ENCODE measurements around the gene TSPAN4. TPM values are rescaled to one million over a fixed set of nuclear protein-coding genes. Genes with fewer than 3 reads are reported as not detected.

The TSPAN4 gene
- total and polyA plus RNA-seq, 2 donors (not counting 1 experiment from before 2014, with no cell fraction given), result 102 to 191 TPM

DNA sequence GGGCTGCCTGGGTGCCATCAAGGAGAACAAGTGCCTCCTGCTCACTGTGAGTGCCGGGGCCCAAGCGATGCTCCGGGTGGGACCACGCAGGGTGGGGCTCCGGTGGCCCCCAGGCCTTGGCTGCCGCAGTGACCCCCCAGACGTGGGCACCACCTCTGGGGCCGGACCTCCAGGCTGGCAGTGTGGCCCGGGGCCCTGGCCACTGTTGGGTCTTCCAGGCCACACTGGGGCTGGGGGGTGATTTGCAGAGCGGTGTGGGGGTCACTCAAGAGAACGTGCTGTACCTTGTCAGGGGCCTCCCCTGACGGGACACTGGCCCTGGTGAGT is 20.0 kb downstream of the TSPAN4 start:
- H3K79me2 ChIP-seq (ENCODE audit: control insufficient read depth, insufficient read depth, low read length), result peaks cover 16% of the 10 kb centered on the region
- TF ChIP-seq, protein P1, sequence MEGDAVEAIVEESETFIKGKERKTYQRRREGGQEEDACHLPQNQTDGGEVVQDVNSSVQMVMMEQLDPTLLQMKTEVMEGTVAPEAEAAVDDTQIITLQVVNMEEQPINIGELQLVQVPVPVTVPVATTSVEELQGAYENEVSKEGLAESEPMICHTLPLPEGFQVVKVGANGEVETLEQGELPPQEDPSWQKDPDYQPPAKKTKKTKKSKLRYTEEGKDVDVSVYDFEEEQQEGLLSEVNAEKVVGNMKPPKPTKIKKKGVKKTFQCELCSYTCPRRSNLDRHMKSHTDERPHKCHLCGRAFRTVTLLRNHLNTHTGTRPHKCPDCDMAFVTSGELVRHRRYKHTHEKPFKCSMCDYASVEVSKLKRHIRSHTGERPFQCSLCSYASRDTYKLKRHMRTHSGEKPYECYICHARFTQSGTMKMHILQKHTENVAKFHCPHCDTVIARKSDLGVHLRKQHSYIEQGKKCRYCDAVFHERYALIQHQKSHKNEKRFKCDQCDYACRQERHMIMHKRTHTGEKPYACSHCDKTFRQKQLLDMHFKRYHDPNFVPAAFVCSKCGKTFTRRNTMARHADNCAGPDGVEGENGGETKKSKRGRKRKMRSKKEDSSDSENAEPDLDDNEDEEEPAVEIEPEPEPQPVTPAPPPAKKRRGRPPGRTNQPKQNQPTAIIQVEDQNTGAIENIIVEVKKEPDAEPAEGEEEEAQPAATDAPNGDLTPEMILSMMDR (conservative IDR thresholded peaks at IDR 0.05 in 1 of 2, IDR thresholded peaks at IDR 0.05 in 1 of 2; ENCODE audit: low read depth in 1 of 2, low read length in 2 of 2), result no peak
- no peak for TF ChIP-seq EZH2 (IDR thresholded peaks at IDR 0.05; ENCODE audit: low read length, missing control alignments)
- H3K36me3 ChIP-seq (ENCODE audit: control insufficient read depth, insufficient read depth, low read length), result peaks cover 22% of the 10 kb centered on the region
- no peaks in the 10 kb centered on the region for H4K20me1 ChIP-seq (ENCODE audit: control insufficient read depth, extremely low read depth, insufficient read depth, low read length)
- no peak overlapping the region for H3K4me3 ChIP-seq (replicated peaks in 1 of 4; ENCODE audit: control extremely low read depth in 1 of 4, insufficient read depth in 1 of 4, low read depth in 3 of 4, low read length in 4 of 4)
- no peak overlapping the region for H2AFZ ChIP-seq (ENCODE audit: low read length)
- H3K27ac ChIP-seq (ENCODE audit: insufficient read depth, low read length), result no peak overlapping the region
- DNase-seq (ENCODE audit: low read depth in 2 of 2), result no peak
- peaks cover 18% of the 10 kb centered on the region for H3K4me1 ChIP-seq (ENCODE audit: control insufficient read depth, extremely low read depth, insufficient read depth, low read length)
- H3K9me3 ChIP-seq (ENCODE audit: control insufficient read depth, insufficient read depth, low read depth, low read length), result no peaks in the 10 kb centered on the region
- H3K27me3 ChIP-seq (ENCODE audit: control insufficient read depth, insufficient read depth, low read length), result no peaks in the 10 kb centered on the region
- no peak overlapping the region for H3K9ac ChIP-seq (ENCODE audit: insufficient read depth, low read length)
- H3K4me2 ChIP-seq (ENCODE audit: extremely low read depth, insufficient read depth, low read length), result no peak overlapping the region

DNA sequence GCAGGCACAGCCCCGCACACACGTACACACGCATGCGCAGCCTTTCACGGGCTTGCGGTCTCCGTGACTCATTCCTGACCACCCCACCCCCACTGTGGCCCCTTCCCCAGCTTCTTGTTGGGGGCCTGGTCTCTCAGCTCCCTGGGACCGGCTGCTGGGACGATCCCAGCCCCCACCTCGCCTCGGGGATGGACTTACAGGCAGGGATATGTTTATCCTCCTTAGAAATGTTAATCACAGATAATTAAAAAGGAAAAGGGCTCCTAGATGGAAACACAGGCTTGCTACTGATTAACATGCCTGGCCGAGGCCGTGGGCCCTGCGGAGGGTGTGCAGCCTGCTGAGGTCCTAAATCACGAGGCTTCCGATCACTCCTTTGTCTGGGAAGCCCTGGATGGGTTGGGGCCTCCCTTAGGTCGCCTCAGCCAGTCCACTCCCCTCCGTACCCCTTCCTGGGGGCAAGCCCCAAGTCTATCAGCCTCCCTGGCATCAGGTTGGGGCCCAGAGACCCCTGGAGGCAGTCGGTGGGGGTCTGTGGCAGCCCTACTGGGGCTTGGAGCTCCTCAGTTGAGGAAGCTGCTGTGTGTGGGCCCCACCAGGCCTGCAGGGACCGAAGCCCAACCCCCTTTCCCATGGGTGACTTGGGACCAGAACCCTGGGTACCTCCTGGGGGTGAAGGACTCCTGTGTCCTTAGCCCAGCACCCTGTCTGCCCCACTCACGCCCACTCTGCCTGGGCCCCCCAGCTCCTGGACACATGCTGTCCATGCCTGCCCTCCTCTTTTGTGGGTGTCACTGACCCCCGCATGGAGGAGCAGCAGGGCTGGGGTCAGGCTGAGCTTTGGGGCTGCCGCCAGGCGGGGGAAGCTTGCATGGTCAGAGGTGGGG is 20.6 kb downstream of the TSPAN4 start:
- H3K9ac ChIP-seq (ENCODE audit: insufficient read depth, low read length), result no peak overlapping the region
- TF ChIP-seq, protein P1 (conservative IDR thresholded peaks at IDR 0.05 in 1 of 2, IDR thresholded peaks at IDR 0.05 in 1 of 2; ENCODE audit: low read depth in 1 of 2, low read length in 2 of 2), result no peak
- no peak for TF ChIP-seq EZH2 (IDR thresholded peaks at IDR 0.05; ENCODE audit: low read length, missing control alignments)
- H3K27ac ChIP-seq (ENCODE audit: insufficient read depth, low read length), result no peak overlapping the region
- no peak overlapping the region for H3K4me2 ChIP-seq (ENCODE audit: extremely low read depth, insufficient read depth, low read length)
- no peaks in the 10 kb centered on the region for H3K9me3 ChIP-seq (ENCODE audit: control insufficient read depth, insufficient read depth, low read depth, low read length)
- no peak overlapping the region for H2AFZ ChIP-seq (ENCODE audit: low read length)
- no peaks in the 10 kb centered on the region for H4K20me1 ChIP-seq (ENCODE audit: control insufficient read depth, extremely low read depth, insufficient read depth, low read length)
- no peak overlapping the region for H3K4me3 ChIP-seq (replicated peaks in 1 of 4; ENCODE audit: control extremely low read depth in 1 of 4, insufficient read depth in 1 of 4, low read depth in 3 of 4, low read length in 4 of 4)
- no peaks in the 10 kb centered on the region for H3K27me3 ChIP-seq (ENCODE audit: control insufficient read depth, insufficient read depth, low read length)
- peaks cover 25% of the 10 kb centered on the region for H3K36me3 ChIP-seq (ENCODE audit: control insufficient read depth, insufficient read depth, low read length)
- H3K4me1 ChIP-seq (ENCODE audit: control insufficient read depth, extremely low read depth, insufficient read depth, low read length), result peaks cover 18% of the 10 kb centered on the region
- DNase-seq (ENCODE audit: low read depth in 2 of 2), result no peak
- H3K79me2 ChIP-seq (ENCODE audit: control insufficient read depth, insufficient read depth, low read length), result peaks cover 13% of the 10 kb centered on the region

DNA sequence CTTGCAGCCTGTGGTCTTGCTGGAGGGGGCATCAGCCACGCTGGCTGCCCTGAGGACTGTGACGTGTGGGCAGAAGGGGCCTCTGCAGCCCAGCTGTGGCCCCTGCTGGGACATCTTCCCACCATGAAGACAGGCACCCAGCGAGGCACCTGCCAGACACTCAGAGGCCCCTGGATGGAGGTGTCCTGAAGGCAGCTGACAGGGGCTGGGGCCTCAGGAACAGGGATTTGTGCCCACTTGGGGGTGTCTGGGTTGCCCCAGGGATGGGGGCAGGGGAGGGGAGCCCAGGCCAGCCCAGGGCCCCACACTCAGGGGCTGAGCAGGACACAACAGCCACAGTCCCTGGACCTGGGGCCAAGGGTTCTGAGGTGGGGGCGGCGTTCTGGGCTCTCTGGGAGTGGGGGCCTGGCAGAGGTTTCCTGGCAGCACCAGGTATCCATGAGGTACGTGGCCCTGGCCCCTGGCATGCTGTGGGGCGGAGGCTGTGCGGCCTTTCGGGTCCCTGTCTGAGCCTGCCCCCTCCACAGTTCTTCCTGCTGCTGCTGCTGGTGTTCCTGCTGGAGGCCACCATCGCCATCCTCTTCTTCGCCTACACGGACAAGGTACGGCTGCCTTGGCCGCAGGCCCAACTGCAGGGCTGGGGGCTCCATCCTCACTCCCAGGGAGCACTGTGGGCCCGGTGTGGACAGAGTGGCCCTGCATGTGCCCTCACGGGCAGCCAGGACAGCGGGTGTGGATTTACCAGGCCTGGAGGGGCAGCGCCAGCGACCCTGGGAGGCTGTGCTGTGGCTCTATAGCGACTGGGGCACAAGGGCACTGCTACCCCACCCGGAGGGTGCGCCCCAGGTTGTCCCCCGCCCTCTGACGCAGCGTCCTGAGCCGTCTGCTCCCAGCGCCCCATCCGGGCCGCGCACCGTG is 21.5 kb downstream of the TSPAN4 start:
- Histone ChIP-seq H3K9me3 (ENCODE audit: control insufficient read depth, insufficient read depth, low read depth, low read length) (no peaks in the 10 kb centered on the region), H3K79me2 (ENCODE audit: control insufficient read depth, insufficient read depth, low read length) (peaks cover 6% of the 10 kb centered on the region), H3K4me2 (ENCODE audit: extremely low read depth, insufficient read depth, low read length) (no peak overlapping the region), H3K9ac (ENCODE audit: insufficient read depth, low read length) (no peak overlapping the region), H3K27me3 (ENCODE audit: control insufficient read depth, insufficient read depth, low read length) (no peaks in the 10 kb centered on the region), H3K36me3 (ENCODE audit: control insufficient read depth, insufficient read depth, low read length) (peaks cover 26% of the 10 kb centered on the region), H2AFZ (ENCODE audit: low read length) (no peak overlapping the region), H4K20me1 (ENCODE audit: control insufficient read depth, extremely low read depth, insufficient read depth, low read length) (no peaks in the 10 kb centered on the region), H3K4me3 (replicated peaks in 1 of 4; ENCODE audit: control extremely low read depth in 1 of 4, insufficient read depth in 1 of 4, low read depth in 3 of 4, low read length in 4 of 4) (no peak overlapping the region), H3K4me1 (ENCODE audit: control insufficient read depth, extremely low read depth, insufficient read depth, low read length) (peaks cover 12% of the 10 kb centered on the region), H3K27ac (ENCODE audit: insufficient read depth, low read length) (no peak overlapping the region)
- TF ChIP-seq, protein P1 (conservative IDR thresholded peaks at IDR 0.05 in 1 of 2, IDR thresholded peaks at IDR 0.05 in 1 of 2; ENCODE audit: low read depth in 1 of 2, low read length in 2 of 2), result no peak
- no peak for TF ChIP-seq EZH2 (IDR thresholded peaks at IDR 0.05; ENCODE audit: low read length, missing control alignments)
- DNase-seq (ENCODE audit: low read depth in 2 of 2), result no peak

All from fibroblast of lung (primary cell).